GM21526 (cell line): ENCODE measurements around the gene BMP2K.
A peak's percentile ranks its signal among the peaks of the same experiment; 100 is the strongest.
"Not testable (repeated sequence)": the region's sequence is repeated elsewhere in the genome, so short reads cannot be mapped to it uniquely, and the experiment has no call there.

ENCODE experiments used
- ATAC-seq: cut with Tn5 transposase; IDR thresholded peaks from one replicate; pipeline ENCODE4 v1.9.1; 2021; ENCODE audit warnings: moderate library complexity; ENCODE audit not compliant: unreplicated experiment, low FRiP score

Gene BMP2K

DNA sequence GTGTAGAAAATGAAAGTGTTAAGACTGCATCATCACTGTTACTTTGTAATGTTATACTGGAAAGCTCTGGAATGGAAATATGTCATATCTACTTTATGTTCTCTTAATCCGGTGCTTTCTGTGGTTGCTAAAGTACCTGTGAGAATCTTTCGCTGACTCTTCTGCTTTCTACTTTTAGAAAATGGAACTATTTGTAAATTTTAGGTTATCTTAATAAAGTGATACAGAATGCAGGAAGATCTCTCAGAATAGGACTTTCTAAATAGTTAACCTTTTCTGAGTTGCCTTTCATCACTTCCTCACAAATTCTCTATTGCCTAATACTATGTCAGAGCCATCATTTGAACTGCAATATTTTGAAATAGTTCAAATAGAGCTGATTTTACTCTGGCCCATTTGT lies 69.3 kb downstream of the BMP2K start:
- ATAC-seq = peak; percentile 82

DNA sequence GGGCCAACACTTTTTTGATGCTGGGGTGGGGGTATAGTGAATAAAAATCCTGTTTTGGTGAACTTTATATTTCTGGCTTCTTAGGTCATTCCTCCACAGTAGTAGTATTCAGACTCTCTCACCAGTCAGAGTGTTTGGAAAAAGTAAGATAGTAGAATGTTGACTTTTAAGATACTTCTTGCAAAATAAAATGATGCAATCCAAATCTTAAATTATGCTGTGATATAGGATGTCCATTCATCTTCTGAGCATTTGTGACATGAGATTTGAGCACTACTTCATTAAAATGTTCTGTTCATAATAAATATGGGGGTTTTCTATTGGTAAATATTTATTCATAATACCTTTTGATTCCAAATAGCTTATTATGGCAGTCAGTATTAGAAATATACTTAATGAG lies 70.1 kb downstream of the BMP2K start:
- no peak for ATAC-seq

DNA sequence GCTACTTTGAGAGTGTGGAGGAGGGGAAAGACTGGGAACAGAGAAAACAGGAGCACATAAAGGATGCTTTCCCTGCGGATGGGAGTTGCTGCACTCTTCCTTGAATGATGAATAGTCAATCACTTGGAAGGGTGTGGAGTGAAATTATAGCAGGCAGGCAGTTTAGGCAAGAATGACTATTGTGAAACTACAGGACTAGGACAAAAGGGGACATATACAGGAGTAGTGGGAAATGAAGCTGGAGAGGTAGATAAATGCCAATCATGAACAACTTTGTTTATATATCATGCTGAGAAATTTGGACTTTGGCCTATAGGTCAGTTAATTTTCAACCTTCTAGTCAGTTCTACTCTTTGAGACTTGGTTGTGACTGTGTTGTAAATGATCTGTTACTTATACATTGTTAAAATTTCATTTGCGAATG lies 86.2 kb downstream of the BMP2K start:
- ATAC-seq = no peak

DNA sequence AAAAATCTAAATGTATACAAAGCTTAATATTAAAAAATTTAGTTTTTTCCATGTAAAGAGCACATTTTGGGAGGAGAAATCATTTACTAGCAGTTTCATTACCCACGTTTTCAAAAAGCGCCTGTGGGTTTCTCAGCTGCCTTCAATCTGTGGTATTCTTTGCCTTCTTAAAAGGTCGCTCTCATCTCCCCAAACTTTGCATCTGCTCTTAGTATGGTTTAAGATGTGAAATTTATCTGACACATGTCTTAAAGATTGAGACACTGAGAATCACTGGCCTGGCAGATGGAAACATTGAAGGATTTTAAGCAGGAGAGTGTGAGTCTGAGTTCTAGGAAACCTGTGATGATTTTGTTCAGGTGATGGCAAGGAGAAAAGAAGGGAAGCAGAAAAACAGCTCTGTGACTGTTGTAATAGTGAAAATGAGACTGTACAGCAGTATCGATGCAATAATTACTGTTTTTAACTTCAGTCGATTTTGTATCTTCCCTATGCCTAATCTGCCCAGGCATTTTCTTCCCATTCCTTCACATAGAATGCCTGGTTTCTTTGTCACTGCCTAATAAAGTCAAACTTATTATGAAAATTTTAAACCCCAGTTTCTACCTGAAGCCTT lies 87.2 kb downstream of the BMP2K start:
- ATAC-seq = no peak

DNA sequence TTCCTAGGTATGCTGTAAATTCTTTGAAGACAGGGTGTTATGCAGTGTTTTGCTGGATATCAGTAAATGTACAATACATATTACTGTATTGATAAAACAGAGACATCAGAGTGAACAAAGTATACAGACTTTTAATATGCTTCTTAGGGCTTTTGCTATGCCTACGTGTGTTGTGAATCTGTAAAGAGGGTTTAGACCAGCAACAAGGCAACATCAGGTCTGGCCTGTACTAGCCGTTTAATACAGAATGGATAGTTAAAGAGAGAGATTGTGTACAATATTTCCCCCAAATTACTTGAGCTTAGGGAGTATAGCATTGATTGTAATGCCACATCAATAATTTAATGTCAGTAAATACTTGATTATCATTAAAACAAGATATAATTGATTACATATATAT lies 87.8 kb downstream of the BMP2K start:
- no peak for ATAC-seq

GRCh38 chr4:78864405-78865024 lies 88.4 kb downstream of the BMP2K start:
- ATAC-seq = peak; percentile 73

GRCh38 chr4:78865451-78865850 lies 89.3 kb downstream of the BMP2K start:
- ATAC-seq = no peak

- ATAC-seq = not testable (repeated sequence)
Observed at GRCh38 chr4:78868712-78869111, 92.6 kb downstream of the BMP2K start.

DNA sequence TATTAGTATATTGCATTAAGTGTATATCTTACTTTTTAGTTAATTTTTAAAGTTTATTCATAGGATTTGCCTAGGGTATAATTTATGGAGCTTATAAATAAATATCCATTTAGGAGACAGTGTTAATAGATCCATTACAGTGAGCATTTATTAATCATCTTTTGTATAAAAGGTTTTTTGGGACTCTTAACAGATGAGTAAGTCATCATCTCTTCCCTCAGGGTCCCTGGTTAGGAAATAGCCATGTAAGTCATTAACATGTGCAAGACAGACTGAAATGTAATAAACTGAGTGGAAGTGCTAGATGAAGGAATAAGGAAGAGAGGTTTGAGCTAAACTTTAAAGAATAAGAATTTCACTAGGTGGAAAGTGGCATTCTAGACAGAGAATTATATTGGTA lies 93.9 kb downstream of the BMP2K start:
- no peak for ATAC-seq

DNA sequence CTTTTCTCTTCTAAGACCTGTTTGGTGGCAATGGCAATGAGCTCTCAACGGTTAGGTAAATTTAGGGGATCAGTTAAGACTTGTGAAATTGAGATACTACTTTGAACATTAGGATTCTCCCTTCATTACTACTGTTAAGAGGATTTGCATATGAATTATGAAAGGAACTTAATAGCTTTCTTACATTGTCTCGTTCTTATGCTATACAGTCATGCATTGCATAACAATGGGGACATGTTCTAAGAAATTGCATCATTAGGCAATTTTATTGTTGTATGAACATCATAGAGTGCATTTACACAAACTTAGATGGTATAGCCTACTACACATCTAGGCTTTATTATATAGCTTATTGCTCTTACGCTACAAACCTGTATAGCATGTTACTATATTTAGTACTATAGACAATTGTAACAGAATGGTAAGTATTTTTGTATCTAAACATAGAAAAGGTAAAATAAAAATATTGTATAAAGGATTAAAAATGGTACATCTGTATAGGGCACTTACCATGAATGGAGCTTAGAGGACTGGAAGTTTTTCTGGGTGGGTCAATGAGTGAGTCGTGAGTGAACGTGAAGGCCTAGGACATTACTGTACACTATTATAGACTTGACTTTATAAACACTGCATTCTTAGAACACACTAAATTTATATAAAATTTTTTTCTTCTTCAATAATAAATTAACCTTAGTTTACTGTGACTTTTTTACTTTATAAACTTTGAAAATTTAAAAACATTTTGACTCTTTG lies 100.6 kb downstream of the BMP2K start:
- ATAC-seq = no peak

DNA sequence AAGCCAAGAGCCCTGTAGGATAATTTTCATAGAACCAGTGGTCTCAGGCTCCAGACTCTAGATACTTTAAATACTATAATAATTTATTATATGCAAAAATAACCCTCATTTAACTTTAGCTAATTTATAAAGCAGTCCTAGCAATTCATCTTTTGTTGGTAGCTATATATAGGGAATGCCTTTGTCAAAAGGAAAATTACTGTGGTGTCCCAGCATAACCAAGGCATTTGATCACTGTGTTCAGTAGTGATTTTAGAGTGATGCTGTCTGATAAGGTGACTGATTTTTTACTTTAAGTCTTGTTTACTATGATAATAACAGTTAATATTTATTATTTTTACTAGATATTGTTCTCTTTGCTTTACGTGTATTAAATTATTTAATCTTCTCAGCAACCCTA lies 101.9 kb downstream of the BMP2K start:
- ATAC-seq = no peak

DNA sequence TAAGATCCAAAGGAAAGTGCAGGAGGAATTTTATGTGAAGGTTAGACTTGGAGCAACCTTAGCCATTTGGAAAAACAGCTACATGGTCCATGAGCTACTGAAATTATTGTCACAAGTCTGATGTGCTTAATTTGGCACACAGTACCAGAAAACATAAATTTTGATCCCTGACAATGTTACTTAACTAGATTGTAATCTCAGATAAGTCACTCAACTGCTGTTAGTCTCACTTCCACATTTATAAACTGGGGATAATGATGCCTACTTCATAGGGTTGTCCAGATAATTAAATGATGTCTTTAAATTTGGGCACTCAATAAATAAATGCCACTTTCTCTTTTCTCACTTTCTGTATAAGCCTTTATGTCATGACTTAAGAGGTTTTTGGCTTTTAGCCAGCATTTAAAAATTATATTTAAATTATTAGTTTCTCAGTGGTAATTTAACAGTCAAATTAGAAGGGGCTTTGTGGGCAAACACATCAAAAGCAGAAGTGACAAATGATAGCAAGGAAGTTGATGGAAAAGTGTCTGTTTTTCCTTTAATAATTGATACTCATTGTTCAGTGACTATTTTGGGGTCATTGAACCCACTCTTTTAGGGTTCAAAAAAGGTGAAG lies 104.8 kb downstream of the BMP2K start:
- no peak for ATAC-seq

DNA sequence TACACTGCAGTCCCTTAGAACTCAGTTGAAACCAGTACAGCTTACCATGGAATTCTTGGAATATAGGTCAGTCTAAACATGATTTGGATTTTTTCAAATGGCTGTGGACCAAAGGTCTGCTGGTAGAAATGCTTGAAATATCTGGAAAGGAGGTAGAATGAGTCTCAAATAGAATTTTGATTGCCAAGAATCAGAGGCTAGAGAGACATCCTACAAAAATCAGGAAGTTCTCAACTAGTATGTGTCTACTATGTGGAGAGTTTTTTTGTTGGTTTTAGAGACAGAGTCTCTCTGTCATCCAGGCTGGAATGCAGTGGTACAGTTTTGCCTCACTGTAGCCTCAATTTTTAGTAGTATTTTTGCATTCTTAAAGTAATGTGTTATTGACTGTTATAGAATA lies 109.4 kb downstream of the BMP2K start:
- no peak for ATAC-seq

DNA sequence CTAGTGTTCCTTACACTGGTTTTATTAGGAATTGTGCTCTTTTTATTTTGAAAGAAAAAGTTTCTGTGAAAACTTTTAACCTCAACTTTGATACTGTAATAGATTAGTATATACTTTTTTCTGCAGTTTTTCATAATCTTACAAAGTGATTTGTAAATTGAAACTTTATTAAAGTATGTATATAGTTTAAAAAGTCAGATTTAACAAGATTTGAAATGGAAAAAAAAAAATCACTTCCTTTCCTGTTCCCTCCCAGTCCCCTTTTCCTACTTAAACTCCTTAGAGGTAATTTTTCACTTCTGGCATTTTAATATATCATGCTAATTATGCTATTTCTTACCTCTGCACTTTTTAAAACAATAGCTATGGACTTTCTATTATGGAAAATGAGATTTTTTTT lies 113.8 kb downstream of the BMP2K start:
- no peak for ATAC-seq

- no peak for ATAC-seq
Observed at GRCh38 chr4:78899302-78899701, 123.2 kb downstream of the BMP2K start.

DNA sequence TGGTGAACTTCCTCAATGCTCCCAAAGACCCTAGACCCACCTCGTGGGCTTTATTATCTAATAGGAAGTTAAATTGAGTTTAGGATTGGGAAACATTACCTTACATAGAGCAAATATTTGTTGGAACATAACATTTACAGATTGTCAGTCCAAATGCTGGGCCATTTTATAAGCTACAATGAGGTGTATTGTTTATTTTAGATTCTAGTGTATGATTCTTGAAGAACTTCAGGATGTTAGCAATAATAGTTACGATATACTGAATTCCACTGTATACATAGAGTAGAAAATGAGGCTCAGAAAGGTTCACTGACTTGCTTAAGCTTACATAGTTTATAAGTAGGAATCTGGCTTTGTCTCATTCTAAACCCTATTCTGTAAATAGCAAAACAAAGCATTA lies 125.7 kb downstream of the BMP2K start:
- ATAC-seq = no peak

- no peak for ATAC-seq
Observed at GRCh38 chr4:78902298-78902697, 126.1 kb downstream of the BMP2K start.

DNA sequence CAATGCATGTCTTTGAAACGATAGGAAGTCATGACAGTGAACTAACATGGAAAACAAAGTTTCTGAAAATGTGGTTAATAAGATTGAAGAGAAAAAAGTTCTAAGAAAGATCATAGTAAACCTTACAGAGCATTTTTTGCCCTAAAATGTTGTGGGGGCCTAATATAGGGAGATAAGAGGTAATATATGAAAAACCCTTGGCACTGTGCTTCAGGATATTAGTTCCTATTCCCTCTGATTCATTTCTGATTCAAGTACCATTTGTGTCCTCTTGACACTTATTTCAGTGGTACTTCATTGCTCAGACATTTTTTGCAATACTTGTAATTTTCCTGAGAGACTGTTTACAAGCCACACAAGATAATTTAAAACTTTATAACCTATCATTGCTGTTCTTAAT lies 128.0 kb downstream of the BMP2K start:
- ATAC-seq = no peak

GRCh38 chr4:78907638-78908037 lies 131.5 kb downstream of the BMP2K start:
- ATAC-seq = no peak

GRCh38 chr4:78908974-78909373 lies 132.8 kb downstream of the BMP2K start:
- ATAC-seq = not testable (repeated sequence)

DNA sequence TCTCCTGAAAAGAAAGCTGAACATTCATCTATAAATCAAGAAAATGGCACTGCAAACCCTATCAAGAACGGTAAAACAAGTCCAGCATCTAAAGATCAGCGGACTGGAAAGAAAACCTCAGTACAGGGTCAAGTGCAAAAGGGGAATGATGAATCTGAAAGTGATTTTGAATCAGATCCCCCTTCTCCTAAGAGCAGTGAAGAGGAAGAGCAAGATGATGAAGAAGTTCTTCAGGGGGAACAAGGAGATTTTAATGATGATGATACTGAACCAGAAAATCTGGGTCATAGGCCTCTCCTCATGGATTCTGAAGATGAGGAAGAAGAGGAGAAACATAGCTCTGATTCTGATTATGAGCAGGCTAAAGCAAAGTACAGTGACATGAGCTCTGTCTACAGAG lies 134.5 kb downstream of the BMP2K start:
- ATAC-seq = no peak
